ENCODE results near the gene CEACAM1. TPM values are rescaled to one million over a fixed set of nuclear protein-coding genes. Genes with fewer than 3 reads are reported as not detected.

The CEACAM1 gene
- total and polyA plus RNA-seq, 2 of the 13 experiments (the other 11 are each of a cell fraction or from before 2014, with no cell fraction given) = 13.5 to 332 TPM

GRCh38 chr19:42571116-42571515 lies 42.8 kb upstream of the CEACAM1 start:
- no peak for TF ChIP-seq POLR2G (IDR thresholded peaks at IDR 0.05; ENCODE audit: low read depth, low read length)
- TF ChIP-seq ZNF326 (CRISPR knock-in tag; IDR thresholded peaks at IDR 0.05; ENCODE audit: borderline replicate concordance) = no peak
- TF ChIP-seq, protein P1, sequence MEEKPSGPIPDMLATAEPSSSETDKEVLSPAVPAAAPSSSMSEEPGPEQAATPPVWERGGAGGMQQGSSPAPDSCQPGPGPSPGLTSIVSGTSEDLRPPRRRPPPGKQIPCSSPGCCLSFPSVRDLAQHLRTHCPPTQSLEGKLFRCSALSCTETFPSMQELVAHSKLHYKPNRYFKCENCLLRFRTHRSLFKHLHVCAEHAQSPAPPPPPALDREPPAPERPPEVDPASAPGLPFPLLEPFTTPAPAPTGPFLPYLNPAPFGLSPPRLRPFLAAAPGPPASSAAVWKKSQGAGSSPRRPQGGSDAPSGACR (CRISPR knock-in tag; IDR thresholded peaks at IDR 0.05) = no peak
- TF ChIP-seq MBD4 (IDR thresholded peaks at IDR 0.05; ENCODE audit: borderline replicate concordance, low read length) = no peak
- TF ChIP-seq, protein P2, sequence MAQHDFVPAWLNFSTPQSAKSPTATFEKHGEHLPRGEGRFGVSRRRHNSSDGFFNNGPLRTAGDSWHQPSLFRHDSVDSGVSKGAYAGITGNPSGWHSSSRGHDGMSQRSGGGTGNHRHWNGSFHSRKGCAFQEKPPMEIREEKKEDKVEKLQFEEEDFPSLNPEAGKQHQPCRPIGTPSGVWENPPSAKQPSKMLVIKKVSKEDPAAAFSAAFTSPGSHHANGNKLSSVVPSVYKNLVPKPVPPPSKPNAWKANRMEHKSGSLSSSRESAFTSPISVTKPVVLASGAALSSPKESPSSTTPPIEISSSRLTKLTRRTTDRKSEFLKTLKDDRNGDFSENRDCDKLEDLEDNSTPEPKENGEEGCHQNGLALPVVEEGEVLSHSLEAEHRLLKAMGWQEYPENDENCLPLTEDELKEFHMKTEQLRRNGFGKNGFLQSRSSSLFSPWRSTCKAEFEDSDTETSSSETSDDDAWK (CRISPR knock-in tag; IDR thresholded peaks at IDR 0.05) = no peak
- TF ChIP-seq KLF9 (CRISPR knock-in tag; IDR thresholded peaks at IDR 0.05; ENCODE audit: low read depth) = no peak
- TF ChIP-seq NPAS2 (CRISPR knock-in tag; IDR thresholded peaks at IDR 0.05; ENCODE audit: borderline replicate concordance) = no peak
- no peak for TF ChIP-seq WIZ (CRISPR knock-in tag; IDR thresholded peaks at IDR 0.05)
- TF ChIP-seq, protein P3, sequence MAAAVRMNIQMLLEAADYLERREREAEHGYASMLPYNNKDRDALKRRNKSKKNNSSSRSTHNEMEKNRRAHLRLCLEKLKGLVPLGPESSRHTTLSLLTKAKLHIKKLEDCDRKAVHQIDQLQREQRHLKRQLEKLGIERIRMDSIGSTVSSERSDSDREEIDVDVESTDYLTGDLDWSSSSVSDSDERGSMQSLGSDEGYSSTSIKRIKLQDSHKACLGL (CRISPR knock-in tag; IDR thresholded peaks at IDR 0.05) = no peak
- no peak for TF ChIP-seq HNRNPLL (IDR thresholded peaks at IDR 0.05; ENCODE audit: low read depth, low read length, poor library complexity, severe bottlenecking)
- no peak overlapping the region for H2AFZ ChIP-seq (ENCODE audit: low read length)
- no peak overlapping the region for H3K9ac ChIP-seq (ENCODE audit: insufficient read depth, low read depth, low read length)
- no peaks in the 10 kb centered on the region for H3K79me2 ChIP-seq (ENCODE audit: insufficient read depth, low read length)
- ChIA-PET CTCF (ENCODE audit: low intra/inter-chr PET ratio, low total read pairs) (no interaction called here), POLR2A (no interaction called here)
- H3K27me3 ChIP-seq (ENCODE audit: control insufficient read depth in 1 of 2, insufficient read depth in 2 of 2, low read length in 2 of 2) = peaks cover 1 to 6% of the 10 kb centered on the region in 2 experiments; a peak in 3 of 5 replicates
- H4K20me1 ChIP-seq (ENCODE audit: insufficient read depth, low read length) = no peaks in the 10 kb centered on the region
- no peak overlapping the region for H3K4me3 ChIP-seq (replicated peaks in 1 of 3; ENCODE audit: insufficient read depth in 1 of 3, low read depth in 2 of 3, low read length in 3 of 3)
- FAIRE-seq (no peak), ATAC-seq (no peak), DNase-seq (ENCODE audit: low spot score) (no peak)
- WGBS (ENCODE audit: low lambda C conversion rate) = 0% methylated on average over 2 of the region's 2 CpGs
- no peak overlapping the region for H3K4me2 ChIP-seq (ENCODE audit: low read depth, low read length)
- no peaks in the 10 kb centered on the region for H3K9me3 ChIP-seq (ENCODE audit: low read length)
- intact Hi-C loops (cut with micrococcal nuclease; ENCODE audit: unreplicated experiment) (no loop called here), in situ Hi-C loops (cut with HindIII; ENCODE audit: extremely low pct_ligation_motif_present, low pct_unique_long_range_greater_than_20kb) (no loop called here)
- no peaks in the 10 kb centered on the region for H3K4me1 ChIP-seq (ENCODE audit: insufficient read depth, low read length)
- H3K36me3 ChIP-seq (replicated peaks in 1 of 2; ENCODE audit: control insufficient read depth in 1 of 2, insufficient read depth in 2 of 2, low read length in 2 of 2) = no peaks in the 10 kb centered on the region
- no TSS peak for BruUV-seq (replicated peaks)
- no peak overlapping the region for H3K27ac ChIP-seq (ENCODE audit: extremely low read length, insufficient read depth, low read length)

Measured in HepG2 (cell line).